Thoracic aorta endothelial cell (primary cell): Measurements from ENCODE around the gene CPB1. TPM values are rescaled to one million over a fixed set of nuclear protein-coding genes. Genes with fewer than 3 reads are reported as not detected.

Experiments
- total RNA-seq: library from RNA; depleted of rRNA; stranded (reverse); fragments of >200 nt; gene quantifications from 2 replicates; pipeline ENCODE4 v1.2.3, GENCODE V29; 2012

CPB1 gene
- not detected in 2 replicates for total RNA-seq

DNA sequence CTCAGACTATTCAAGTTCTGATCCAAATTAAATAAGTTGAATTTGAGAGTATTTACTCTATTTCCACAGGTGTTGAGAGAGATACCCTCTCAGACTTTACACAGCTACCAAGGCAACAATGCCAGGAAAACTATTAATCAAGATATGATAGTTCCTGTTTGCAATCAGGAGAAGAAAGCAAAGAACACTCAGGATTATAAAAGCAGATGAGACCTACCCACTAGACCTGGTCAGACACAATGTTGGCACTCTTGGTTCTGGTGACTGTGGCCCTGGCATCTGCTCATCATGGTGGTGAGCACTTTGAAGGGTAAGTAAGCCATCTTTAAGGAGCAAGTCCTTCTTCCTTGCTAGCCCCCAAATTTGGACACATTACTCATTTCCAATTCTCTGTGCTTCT lies at the start of gene CPB1:
TSS of gene CPB1 (plus strand) at position 227 of the 400 bp plus-strand sequence. CDS start at position 240, 13 bp downstream.

GRCh38 chr3:148865049-148865448 lies 37.4 kb downstream of the CPB1 start, which contains the start of gene CPA3:
TSS of gene CPA3 (plus strand) at chr3:148865296. CDS start at chr3:148865308, 12 bp downstream.

Other genes with a start within 250 kb of the CPB1 start
- not detected in 2 replicates for gene AGTR1, start 129.9 kb upstream of the CPB1 start, total RNA-seq
- 13.7 and 16.1 TPM in 2 replicates for gene CPA3, start 37.5 kb downstream of the CPB1 start, total RNA-seq
- 50.9 and 51.3 TPM in 2 replicates for gene GYG1, start 163.7 kb downstream of the CPB1 start, total RNA-seq